ENCODE results near the gene SLC25A2.
"Not testable (repeated sequence)": the region's sequence is repeated elsewhere in the genome, so short reads cannot be mapped to it uniquely, and the experiment has no call there.

SLC25A2 gene

GRCh38 chr5:141303756-141304155 is at the start of gene SLC25A2:
Gene SLC25A2, minus strand, starts transcription at chr5:141304049. Its CDS starts 184 bp downstream, at chr5:141303865.
- DNase-seq (ENCODE audit: low read depth in 3 of 3): no peak

- DNase-seq (ENCODE audit: low read depth in 3 of 3): no peak
Observed at GRCh38 chr5:141351591-141351990, 47.7 kb upstream of the SLC25A2 start.

DNA sequence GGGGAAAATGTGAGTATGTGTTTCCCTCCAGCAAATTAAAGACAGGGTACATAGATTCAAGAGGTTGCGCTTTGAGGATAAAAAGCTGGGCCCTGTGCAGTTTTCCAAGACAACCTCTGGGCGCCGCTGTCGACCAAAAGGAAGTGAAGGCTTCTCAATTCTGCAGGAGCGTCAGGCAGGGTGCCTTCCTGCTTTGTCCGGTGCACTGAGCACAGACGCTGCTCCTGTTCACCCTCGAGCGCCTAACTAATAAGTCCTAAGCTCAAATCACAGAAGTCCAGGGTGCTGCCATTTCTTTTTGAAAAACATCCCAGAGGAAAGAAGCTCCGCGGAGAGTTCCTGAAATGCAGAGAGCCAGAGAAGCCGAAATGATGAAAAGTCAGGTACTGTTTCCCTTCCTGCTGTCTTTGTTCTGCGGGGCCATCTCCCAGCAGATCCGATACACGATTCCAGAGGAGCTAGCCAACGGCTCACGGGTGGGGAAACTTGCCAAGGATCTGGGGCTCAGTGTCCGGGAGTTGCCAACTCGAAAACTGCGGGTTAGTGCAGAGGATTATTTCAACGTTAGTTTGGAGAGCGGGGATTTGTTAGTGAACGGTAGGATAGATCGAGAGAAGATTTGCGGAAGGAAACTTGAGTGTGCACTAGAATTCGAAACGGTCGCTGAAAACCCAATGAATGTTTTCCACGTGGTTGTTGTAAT is 46.2 kb upstream of the SLC25A2 start, which contains the start of gene PCDHGB1:
Gene PCDHGB1 (plus strand): TSS at position 183 of the 703 bp plus-strand sequence. CDS start 162 bp downstream, at position 345.
- DNase-seq (ENCODE audit: low read depth in 3 of 3): no peak

DNA sequence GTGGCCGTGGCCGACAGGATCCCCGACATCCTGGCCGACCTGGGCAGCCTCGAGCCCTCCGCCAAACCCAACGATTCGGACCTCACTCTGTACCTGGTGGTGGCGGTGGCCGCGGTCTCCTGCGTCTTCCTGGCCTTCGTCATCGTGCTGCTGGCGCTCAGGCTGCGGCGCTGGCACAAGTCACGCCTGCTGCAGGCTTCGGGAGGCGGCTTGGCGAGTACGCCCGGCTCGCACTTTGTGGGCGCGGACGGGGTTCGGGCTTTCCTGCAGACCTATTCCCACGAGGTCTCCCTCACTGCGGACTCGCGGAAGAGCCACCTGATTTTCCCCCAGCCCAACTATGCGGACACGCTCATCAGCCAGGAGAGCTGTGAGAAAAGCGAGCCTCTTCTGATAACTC is 42.2 kb upstream of the SLC25A2 start:
- not testable (repeated sequence) for DNase-seq (ENCODE audit: low read depth in 3 of 3)

GRCh38 chr5:141345327-141345726 is 41.5 kb upstream of the SLC25A2 start:
- DNase-seq (ENCODE audit: low read depth in 3 of 3): no peak

DNA sequence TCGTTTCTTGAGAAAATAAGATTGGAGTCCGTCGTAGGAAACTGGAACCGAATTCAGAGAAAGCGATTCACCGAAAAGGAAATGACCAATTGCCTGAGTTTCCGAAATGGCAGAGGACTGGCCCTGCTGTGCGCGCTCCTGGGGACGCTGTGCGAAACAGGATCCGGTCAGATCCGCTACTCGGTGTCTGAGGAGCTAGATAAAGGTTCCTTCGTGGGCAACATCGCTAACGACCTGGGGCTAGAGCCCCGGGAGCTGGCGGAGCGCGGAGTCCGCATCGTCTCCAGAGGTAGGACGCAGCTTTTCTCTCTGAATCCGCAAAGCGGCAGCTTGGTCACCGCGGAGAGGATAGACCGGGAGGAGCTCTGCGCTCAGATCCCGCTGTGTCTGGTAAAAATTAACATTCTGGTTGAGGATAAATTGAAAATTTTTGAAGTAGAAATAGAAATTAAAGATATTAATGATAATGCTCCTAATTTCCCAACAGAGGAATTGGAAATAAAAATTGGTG is 40.2 kb upstream of the SLC25A2 start:
- DNase-seq (ENCODE audit: low read depth in 3 of 3): no peak

- no peak for DNase-seq (ENCODE audit: low read depth in 3 of 3)
Observed at GRCh38 chr5:141343242-141343952, 39.5 kb upstream of the SLC25A2 start, which contains the start of gene PCDHGA3. Gene PCDHGA3, plus strand, starts transcription at chr5:141343829. Its CDS starts 205 bp downstream, at chr5:141344034.

GRCh38 chr5:141342773-141343172 is 38.9 kb upstream of the SLC25A2 start:
- DNase-seq (ENCODE audit: low read depth in 3 of 3): no peak

DNA sequence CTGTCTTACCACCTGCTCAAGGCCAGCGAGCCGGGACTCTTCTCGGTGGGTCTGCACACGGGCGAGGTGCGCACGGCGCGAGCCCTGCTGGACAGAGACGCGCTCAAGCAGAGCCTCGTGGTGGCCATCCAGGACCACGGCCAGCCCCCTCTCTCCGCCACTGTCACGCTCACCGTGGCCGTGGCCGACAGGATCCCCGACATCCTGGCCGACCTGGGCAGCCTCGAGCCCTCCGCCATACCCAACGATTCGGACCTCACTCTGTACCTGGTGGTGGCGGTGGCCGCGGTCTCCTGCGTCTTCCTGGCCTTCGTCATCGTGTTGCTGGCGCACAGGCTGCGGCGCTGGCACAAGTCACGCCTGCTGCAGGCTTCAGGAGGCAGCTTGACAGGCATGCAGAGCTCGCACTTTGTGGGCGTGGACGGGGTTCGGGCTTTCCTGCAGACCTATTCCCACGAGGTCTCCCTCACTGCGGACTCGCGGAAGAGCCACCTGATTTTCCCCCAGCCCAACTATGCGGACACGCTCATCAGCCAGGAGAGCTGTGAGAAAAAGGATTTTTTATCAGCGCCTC is 37.0 kb upstream of the SLC25A2 start:
- not testable (repeated sequence) for DNase-seq (ENCODE audit: low read depth in 3 of 3)

- DNase-seq (ENCODE audit: low read depth in 3 of 3): no peak
Observed at GRCh38 chr5:141338538-141339306, 34.9 kb upstream of the SLC25A2 start, which contains the start of gene PCDHGA2. Gene PCDHGA2, plus strand, starts transcription at chr5:141338760.

DNA sequence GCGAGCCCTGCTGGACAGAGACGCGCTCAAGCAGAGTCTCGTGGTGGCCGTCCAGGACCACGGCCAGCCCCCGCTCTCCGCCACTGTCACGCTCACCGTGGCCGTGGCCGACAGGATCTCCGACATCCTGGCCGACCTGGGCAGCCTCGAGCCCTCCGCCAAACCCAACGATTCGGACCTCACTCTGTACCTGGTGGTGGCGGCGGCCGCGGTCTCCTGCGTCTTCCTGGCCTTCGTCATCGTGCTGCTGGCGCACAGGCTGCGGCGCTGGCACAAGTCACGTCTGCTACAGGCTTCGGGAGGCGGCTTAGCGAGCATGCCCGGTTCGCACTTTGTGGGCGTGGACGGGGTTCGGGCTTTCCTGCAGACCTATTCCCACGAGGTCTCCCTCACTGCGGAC is 28.7 kb upstream of the SLC25A2 start:
- not testable (repeated sequence) for DNase-seq (ENCODE audit: low read depth in 3 of 3)

GRCh38 chr5:141330299-141331080 is 26.6 kb upstream of the SLC25A2 start, which contains the start of gene PCDHGA1:
Gene PCDHGA1, plus strand, starts transcription at chr5:141330514.
- no peak for DNase-seq (ENCODE audit: low read depth in 3 of 3)

DNA sequence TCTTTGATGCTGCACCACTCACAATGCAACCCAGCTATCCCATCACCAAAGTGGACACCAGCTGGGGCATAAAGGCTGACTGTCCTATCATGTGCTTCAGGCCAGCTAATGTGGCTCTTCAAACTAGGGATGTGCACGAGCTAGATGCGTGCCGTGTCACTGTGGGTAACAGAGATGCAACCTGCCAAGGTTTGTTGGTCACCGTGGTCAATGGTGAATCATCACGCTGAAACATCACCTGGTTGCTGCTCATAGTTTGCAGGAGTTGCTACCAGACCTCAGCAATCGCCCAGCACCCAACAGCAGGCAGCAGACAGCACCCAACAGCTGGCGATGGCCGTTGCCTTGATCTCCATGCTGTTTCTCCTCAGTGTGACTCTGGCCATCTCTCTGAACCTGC is 24.4 kb upstream of the SLC25A2 start:
- DNase-seq (ENCODE audit: low read depth in 3 of 3): no peak

GRCh38 chr5:141326088-141326854 is 22.4 kb upstream of the SLC25A2 start:
- peak; percentile 25 to 41 (median 35) for DNase-seq (ENCODE audit: low read depth in 3 of 3)

DNA sequence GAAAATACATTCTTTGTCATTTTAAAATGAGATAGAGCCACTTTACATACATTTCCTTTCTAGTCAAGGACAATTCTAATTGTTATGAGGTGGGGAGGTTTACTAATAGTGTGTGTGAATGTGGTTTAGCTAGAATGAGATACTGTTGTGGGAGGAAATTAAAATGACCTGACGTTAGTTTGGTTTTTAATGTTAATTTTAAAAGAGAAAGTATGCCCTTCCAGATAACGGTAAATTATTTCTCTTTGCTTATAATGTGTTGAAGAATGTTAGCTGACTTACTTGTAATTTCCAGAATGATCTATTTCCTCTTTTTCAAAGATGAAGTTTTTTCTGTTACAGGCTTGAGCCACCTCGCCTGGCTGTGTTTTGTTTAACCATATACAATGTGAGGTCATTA is 18.4 kb upstream of the SLC25A2 start:
- no peak for DNase-seq (ENCODE audit: low read depth in 3 of 3)

DNA sequence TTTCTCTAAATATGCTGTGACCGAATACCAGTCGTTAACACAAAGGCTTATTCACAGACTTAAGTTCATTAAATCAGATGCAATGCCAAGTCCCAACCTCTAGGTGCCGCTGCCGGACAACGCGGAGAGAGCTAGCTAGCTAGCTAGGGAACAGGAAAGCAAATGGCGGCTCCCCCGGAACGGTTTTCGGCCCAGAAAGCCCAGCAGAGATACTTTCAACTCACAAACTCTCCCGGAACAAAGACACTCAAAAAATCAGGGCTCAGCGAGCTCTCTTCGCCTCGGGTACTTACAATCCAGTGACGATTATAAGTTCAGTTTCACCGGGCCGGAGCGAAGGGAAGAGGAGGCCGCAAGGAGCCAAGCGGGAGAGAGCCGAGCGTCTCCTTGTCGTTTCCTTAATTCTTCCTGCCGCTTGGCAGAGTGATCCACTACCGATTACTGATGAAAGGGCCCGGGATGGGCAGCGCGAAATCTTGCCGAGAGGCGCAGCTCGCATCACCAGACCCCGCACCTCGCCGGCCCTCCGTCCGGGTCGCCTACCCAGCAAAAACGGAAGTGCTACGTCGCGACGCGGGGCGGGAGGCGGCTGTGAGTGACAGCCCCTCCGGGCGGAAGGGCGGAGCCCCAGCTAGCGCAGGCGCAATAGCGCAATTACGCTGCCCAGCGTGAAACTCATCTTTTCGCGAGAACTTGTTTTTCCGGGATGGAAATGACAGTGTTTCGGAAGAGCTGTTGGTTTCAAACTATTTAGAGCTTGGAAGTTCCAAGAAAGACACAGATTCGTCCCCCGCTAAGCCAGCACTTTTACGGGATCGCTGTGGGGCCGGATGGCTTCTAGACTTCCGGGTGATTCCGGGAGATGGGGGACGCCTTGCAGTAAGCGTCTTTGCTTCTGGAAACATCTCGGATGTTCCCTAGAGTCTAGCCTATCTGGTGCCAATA is 16.6 kb upstream of the SLC25A2 start, which contains the start of gene TAF7:
Gene TAF7 (minus strand): TSS at position 560 of the 945 bp plus-strand sequence. CDS start 740 bp downstream, outside the sequence.
- DNase-seq (ENCODE audit: low read depth in 3 of 3): peak; percentile 81 to 86 (median 84)

DNA sequence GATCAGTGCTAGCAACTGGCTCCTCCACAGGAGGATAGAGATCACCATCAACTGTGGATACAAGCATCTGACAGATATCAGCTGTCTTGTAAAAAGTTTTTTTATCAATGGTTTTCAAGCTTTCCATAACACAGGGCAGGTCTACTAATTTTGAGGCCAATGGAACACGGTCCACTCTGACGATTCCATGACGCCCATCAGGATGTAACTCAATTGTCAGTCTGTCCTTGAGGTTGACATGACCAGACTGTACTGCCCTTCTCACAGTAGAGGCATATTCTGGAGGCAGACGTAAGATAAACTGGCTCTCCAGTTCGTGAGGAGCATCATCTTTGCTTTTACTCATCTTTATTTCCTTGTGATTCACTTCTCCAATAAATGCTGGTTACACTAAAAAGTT is 15.8 kb upstream of the SLC25A2 start:
- no peak for DNase-seq (ENCODE audit: low read depth in 3 of 3)

DNA sequence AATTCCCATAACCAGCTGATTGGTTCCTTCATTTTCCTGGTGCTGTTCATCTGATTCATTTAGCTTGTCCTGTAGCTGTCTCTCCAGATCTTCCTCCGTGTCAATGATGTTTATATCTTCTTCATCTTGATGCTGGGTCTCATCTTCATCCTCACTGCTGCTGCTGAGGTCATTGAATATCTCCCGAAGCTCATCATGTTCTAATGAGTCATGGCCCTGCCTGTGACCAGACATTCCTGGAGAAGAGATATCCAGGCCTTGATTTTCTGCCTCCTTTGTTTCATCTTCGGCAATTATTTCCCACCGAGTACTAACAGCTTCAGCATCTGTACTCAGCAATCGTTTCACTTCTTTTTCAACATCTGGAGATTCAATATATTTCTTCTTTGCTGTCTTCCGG is 15.4 kb upstream of the SLC25A2 start:
- no peak for DNase-seq (ENCODE audit: low read depth in 3 of 3)

GRCh38 chr5:141316963-141317362 is 13.1 kb upstream of the SLC25A2 start:
- DNase-seq (ENCODE audit: low read depth in 3 of 3): not testable (repeated sequence)
